Myocyte (in vitro differentiated cells): ENCODE results near the gene CARD11. TPM values are rescaled to one million over a fixed set of nuclear protein-coding genes. Genes with fewer than 3 reads are reported as not detected.
"Not testable (repeated sequence)": the region's sequence is repeated elsewhere in the genome, so short reads cannot be mapped to it uniquely, and the experiment has no call there.

Source experiments
- DNase-seq: peaks from one replicate; pipeline ENCODE4 v3.0.0-alpha.2; 2012; ENCODE audit warnings: low read depth
- total RNA-seq: library from RNA; depleted of rRNA; stranded (reverse); fragments of >200 nt; gene quantifications from 2 replicates; pipeline ENCODE4 v1.2.3, GENCODE V29; 2014

Gene CARD11
- total RNA-seq, 1 donor from 2014 or later = not detected

GRCh38 chr7:2927592-2927991 lies 116.1 kb downstream of the CARD11 start:
- no peak for DNase-seq

GRCh38 chr7:2926896-2927405 lies 116.7 kb downstream of the CARD11 start:
- no peak for DNase-seq

GRCh38 chr7:2926120-2926895 lies 117.4 kb downstream of the CARD11 start:
- no peak for DNase-seq

- DNase-seq = no peak
Observed at GRCh38 chr7:2924866-2925840, 118.5 kb downstream of the CARD11 start.

GRCh38 chr7:2923886-2924574 lies 119.6 kb downstream of the CARD11 start:
- no peak for DNase-seq

GRCh38 chr7:2923291-2923781 lies 120.3 kb downstream of the CARD11 start:
- DNase-seq = no peak

GRCh38 chr7:2922866-2923265 lies 120.8 kb downstream of the CARD11 start:
- DNase-seq = no peak

GRCh38 chr7:2922348-2922691 lies 121.3 kb downstream of the CARD11 start:
- DNase-seq = no peak

GRCh38 chr7:2921653-2922347 lies 121.9 kb downstream of the CARD11 start:
- DNase-seq = no peak

- peak; percentile 57 for DNase-seq
Observed at GRCh38 chr7:2920956-2921652, 122.6 kb downstream of the CARD11 start.

- DNase-seq = not testable (repeated sequence)
Observed at GRCh38 chr7:2920480-2920879, 123.2 kb downstream of the CARD11 start.

GRCh38 chr7:2920041-2920440 lies 123.6 kb downstream of the CARD11 start:
- no peak for DNase-seq

- no peak for DNase-seq
Observed at GRCh38 chr7:2919256-2919655, 124.4 kb downstream of the CARD11 start.

- DNase-seq = no peak
Observed at GRCh38 chr7:2918406-2918805, 125.3 kb downstream of the CARD11 start.

- DNase-seq = no peak
Observed at GRCh38 chr7:2915023-2915422, 128.6 kb downstream of the CARD11 start.

GRCh38 chr7:2913760-2914387 lies 129.8 kb downstream of the CARD11 start:
- no peak for DNase-seq

- DNase-seq = no peak
Observed at GRCh38 chr7:2912684-2913439, 130.8 kb downstream of the CARD11 start.

GRCh38 chr7:2911466-2911865 lies 132.2 kb downstream of the CARD11 start:
- DNase-seq = no peak
